GM20431 (cell line): Measurements from ENCODE around the gene ADGRV1.

Experiments
- in situ Hi-C: fragments of 300-500 bp; cut with MseI, MboI; formaldehyde crosslinking; loops from one replicate; pipeline ENCODE4 v1.15.0; 2020; ENCODE audit warnings: low sequenced_read_pairs; ENCODE audit not compliant: unreplicated experiment

Gene ADGRV1

GRCh38 chr5:91103353-91104061 lies 544.9 kb downstream of the ADGRV1 start:
- in situ Hi-C loops = no loop called here

GRCh38 chr5:91104062-91104448 lies 545.5 kb downstream of the ADGRV1 start:
- in situ Hi-C loops = no loop called here

- in situ Hi-C loops = no loop called here
Measured at GRCh38 chr5:91106842-91107511, 548.4 kb downstream of the ADGRV1 start.

GRCh38 chr5:91109634-91110033 lies 551.0 kb downstream of the ADGRV1 start:
- in situ Hi-C loops = no loop called here

GRCh38 chr5:91110686-91111085 lies 552.1 kb downstream of the ADGRV1 start:
- in situ Hi-C loops = no loop called here

GRCh38 chr5:91111473-91112238 lies 553.1 kb downstream of the ADGRV1 start:
- in situ Hi-C loops = no loop called here

- in situ Hi-C loops = no loop called here
Measured at GRCh38 chr5:91114658-91115057, 556.1 kb downstream of the ADGRV1 start.

- in situ Hi-C loops = no loop called here
Measured at GRCh38 chr5:91118354-91118753, 559.8 kb downstream of the ADGRV1 start.

GRCh38 chr5:91118796-91119195 lies 560.2 kb downstream of the ADGRV1 start:
- in situ Hi-C loops = no loop called here

- in situ Hi-C loops = no loop called here
Measured at GRCh38 chr5:91119217-91119616, 560.6 kb downstream of the ADGRV1 start.

- in situ Hi-C loops = no loop called here
Measured at GRCh38 chr5:91119981-91120850, 561.6 kb downstream of the ADGRV1 start.

GRCh38 chr5:91121347-91121993 lies 562.9 kb downstream of the ADGRV1 start:
- in situ Hi-C loops = no loop called here

GRCh38 chr5:91122651-91123050 lies 564.1 kb downstream of the ADGRV1 start:
- in situ Hi-C loops = no loop called here

- in situ Hi-C loops = no loop called here
Measured at GRCh38 chr5:91123291-91123690, 564.7 kb downstream of the ADGRV1 start.

GRCh38 chr5:91123901-91124300 lies 565.3 kb downstream of the ADGRV1 start:
- in situ Hi-C loops = no loop called here

GRCh38 chr5:91125916-91126315 lies 567.3 kb downstream of the ADGRV1 start:
- in situ Hi-C loops = no loop called here

GRCh38 chr5:91126448-91126847 lies 567.9 kb downstream of the ADGRV1 start:
- in situ Hi-C loops = no loop called here

GRCh38 chr5:91126888-91127287 lies 568.3 kb downstream of the ADGRV1 start:
- in situ Hi-C loops = no loop called here

- in situ Hi-C loops = no loop called here
Measured at GRCh38 chr5:91127456-91128081, 569.0 kb downstream of the ADGRV1 start.
